HCT116 (cell line): ENCODE measurements around the gene C6orf132.

Source experiments
- ATF3 ChIP-seq: IDR thresholded peaks from 2 replicates; pipeline ENCODE4 v1.6.1; 2012
- CBX3 ChIP-seq: IDR thresholded peaks from 2 replicates; pipeline ENCODE4 v1.6.1; 2012; ENCODE audit warnings: low read depth
- ELF1 ChIP-seq: IDR thresholded peaks from 2 replicates; pipeline ENCODE4 v1.6.1; 2012; ENCODE audit warnings: low read depth, borderline replicate concordance
- EZH2 ChIP-seq: fragments of 200-600 bp; sonication (generic); IDR thresholded peaks from 2 replicates; pipeline ENCODE4 v1.6.1; 2017; ENCODE audit warnings: antibody characterized with exemption, mixed run types
- EZH2phosphoT487 ChIP-seq: fragments of 200-600 bp; IDR thresholded peaks from 2 replicates; pipeline ENCODE4 v1.6.1; 2018; ENCODE audit warnings: antibody characterized with exemption, borderline replicate concordance
- FOSL1 ChIP-seq: IDR thresholded peaks from 2 replicates; pipeline ENCODE4 v1.6.1; 2012; ENCODE audit warnings: low read depth
- POLR2A ChIP-seq: IDR thresholded peaks from 2 replicates; pipeline ENCODE4 v1.7.0; 2011; ENCODE audit warnings: borderline replicate concordance; ENCODE audit not compliant: insufficient read depth, insufficient read length; ENCODE audit errors: extremely low read depth
- POLR2AphosphoS5 ChIP-seq: IDR thresholded peaks from 2 replicates; pipeline ENCODE4 v1.6.1; 2011; ENCODE audit warnings: mild to moderate bottlenecking, low read depth, low read length, moderate library complexity
- RAD21 ChIP-seq: IDR thresholded peaks from 2 replicates; pipeline ENCODE4 v1.6.1; 2012; ENCODE audit warnings: low read depth, mild to moderate bottlenecking
- ZNF274 ChIP-seq: fragments of 200-500 bp; sonication (Bioruptor generic); IDR thresholded peaks from 2 replicates; pipeline ENCODE4 v1.6.1; 2014; ENCODE audit warnings: mild to moderate bottlenecking, low read depth, low read length, inconsistent platforms
- TF ChIP-seq, protein P1 (sequence below), 3 experiments: fragments of 200-600 bp in 1 of 3; sonication (generic) in 1 of 3; IDR thresholded peaks in 2 of 3; conservative IDR thresholded peaks in 1 of 3; 2 replicates each; pipeline ENCODE4 v1.5.1; 2012 to 2017; ENCODE audit warnings: low read depth in 2 of 3, low read length in 2 of 3, antibody characterized with exemption in 1 of 3, borderline replicate concordance in 1 of 3, control low read depth in 1 of 3, mild to moderate bottlenecking in 1 of 3, mixed read lengths in 1 of 3, mixed run types in 1 of 3, moderate library complexity in 1 of 3; ENCODE audit not compliant: insufficient read depth in 1 of 3
- TF ChIP-seq, protein P2 (sequence below): IDR thresholded peaks from 2 replicates; pipeline ENCODE4 v1.6.1; 2012

DNA sequence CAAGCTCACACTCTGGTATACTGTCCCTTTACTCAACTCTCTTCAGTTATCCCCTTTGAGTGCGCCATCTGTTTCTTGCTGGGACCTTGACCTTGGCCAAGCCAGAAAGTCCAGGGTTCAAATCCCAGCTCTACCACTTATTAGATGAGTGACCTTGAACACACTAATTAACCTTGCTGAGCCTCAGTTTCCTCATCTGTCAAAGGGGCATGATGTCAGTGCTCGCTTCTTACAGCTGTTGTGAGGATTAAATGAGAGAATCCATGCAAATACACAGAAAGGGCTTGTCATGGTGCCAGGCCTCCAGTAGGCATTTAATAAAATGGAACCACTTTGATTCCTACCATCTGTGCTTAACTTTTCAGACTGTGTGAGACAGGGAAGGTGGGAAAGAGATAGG, 34.3 kb downstream of the C6orf132 start:
- TF ChIP-seq, protein P1, sequence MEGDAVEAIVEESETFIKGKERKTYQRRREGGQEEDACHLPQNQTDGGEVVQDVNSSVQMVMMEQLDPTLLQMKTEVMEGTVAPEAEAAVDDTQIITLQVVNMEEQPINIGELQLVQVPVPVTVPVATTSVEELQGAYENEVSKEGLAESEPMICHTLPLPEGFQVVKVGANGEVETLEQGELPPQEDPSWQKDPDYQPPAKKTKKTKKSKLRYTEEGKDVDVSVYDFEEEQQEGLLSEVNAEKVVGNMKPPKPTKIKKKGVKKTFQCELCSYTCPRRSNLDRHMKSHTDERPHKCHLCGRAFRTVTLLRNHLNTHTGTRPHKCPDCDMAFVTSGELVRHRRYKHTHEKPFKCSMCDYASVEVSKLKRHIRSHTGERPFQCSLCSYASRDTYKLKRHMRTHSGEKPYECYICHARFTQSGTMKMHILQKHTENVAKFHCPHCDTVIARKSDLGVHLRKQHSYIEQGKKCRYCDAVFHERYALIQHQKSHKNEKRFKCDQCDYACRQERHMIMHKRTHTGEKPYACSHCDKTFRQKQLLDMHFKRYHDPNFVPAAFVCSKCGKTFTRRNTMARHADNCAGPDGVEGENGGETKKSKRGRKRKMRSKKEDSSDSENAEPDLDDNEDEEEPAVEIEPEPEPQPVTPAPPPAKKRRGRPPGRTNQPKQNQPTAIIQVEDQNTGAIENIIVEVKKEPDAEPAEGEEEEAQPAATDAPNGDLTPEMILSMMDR (IDR thresholded peaks at IDR 0.05 in 2 of 3, conservative IDR thresholded peaks at IDR 0.05 in 1 of 3; ENCODE audit: borderline replicate concordance in 1 of 3, insufficient read depth in 1 of 3, low read depth in 2 of 3, low read length in 2 of 3): no peak
- no peak for TF ChIP-seq FOSL1
- TF ChIP-seq POLR2AphosphoS5: no peak
- no peak for TF ChIP-seq POLR2A
- TF ChIP-seq ELF1: no peak
- TF ChIP-seq EZH2: no peak
- no peak for TF ChIP-seq ZNF274
- TF ChIP-seq, protein P2, sequence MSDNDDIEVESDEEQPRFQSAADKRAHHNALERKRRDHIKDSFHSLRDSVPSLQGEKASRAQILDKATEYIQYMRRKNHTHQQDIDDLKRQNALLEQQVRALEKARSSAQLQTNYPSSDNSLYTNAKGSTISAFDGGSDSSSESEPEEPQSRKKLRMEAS: no peak
- no peak for TF ChIP-seq RAD21
- no peak for TF ChIP-seq ATF3
- TF ChIP-seq CBX3: no peak
- TF ChIP-seq EZH2phosphoT487: no peak
